HepG2 (cell line): ENCODE measurements around the gene RGS19. TPM values are rescaled to one million over a fixed set of nuclear protein-coding genes. Genes with fewer than 3 reads are reported as not detected.

Source experiments
- CEBPB ChIP-seq: IDR thresholded peaks from 2 replicates; pipeline ENCODE4 v1.6.1; 2011; ENCODE audit warnings: low read depth, low read length, improper control_type of control experiment, borderline replicate concordance
- HNRNPUL1 ChIP-seq: fragments of 200-400 bp; formaldehyde crosslinking; IDR thresholded peaks from 2 replicates; pipeline ENCODE4 v1.6.1; 2017; ENCODE audit warnings: low read depth, mild to moderate bottlenecking, low read length, moderate library complexity
- HOXD1 ChIP-seq: sonication (generic); formaldehyde crosslinking; IDR thresholded peaks from 2 replicates; pipeline ENCODE4 v1.5.0; 2020; ENCODE audit warnings: missing genetic modification reagents
- IKZF4 ChIP-seq: sonication (generic); formaldehyde crosslinking; IDR thresholded peaks from 2 replicates; pipeline ENCODE4 v1.5.1; 2020; ENCODE audit warnings: borderline replicate concordance, mild to moderate bottlenecking, low read depth, missing genetic modification reagents; ENCODE audit errors: not compliant biosample characterization
- PHF20 ChIP-seq: sonication (generic); formaldehyde crosslinking; IDR thresholded peaks from 2 replicates; pipeline ENCODE4 v1.5.0; 2020; ENCODE audit warnings: mild to moderate bottlenecking, missing genetic modification reagents
- REPIN1 ChIP-seq: sonication (generic); formaldehyde crosslinking; IDR thresholded peaks from 2 replicates; pipeline ENCODE4 v1.8.0; 2022; ENCODE audit warnings: missing genetic modification reagents, low read depth, mild to moderate bottlenecking, borderline replicate concordance
- TBX2 ChIP-seq: sonication (generic); formaldehyde crosslinking; IDR thresholded peaks from 2 replicates; pipeline ENCODE4 v1.5.0; 2020; ENCODE audit warnings: missing genetic modification reagents, mild to moderate bottlenecking, borderline replicate concordance
- TCF7 ChIP-seq: sonication (generic); IDR thresholded peaks from 2 replicates; pipeline ENCODE4 v1.6.1; 2016; ENCODE audit warnings: antibody characterized with exemption, low read depth
- ZIK1 ChIP-seq: sonication (generic); formaldehyde crosslinking; IDR thresholded peaks from 2 replicates; pipeline ENCODE4 v1.5.0; 2020; ENCODE audit warnings: mild to moderate bottlenecking, low read depth, missing genetic modification reagents, borderline replicate concordance
- ZNF20 ChIP-seq: sonication (generic); formaldehyde crosslinking; IDR thresholded peaks from 2 replicates; pipeline ENCODE4 v1.4.0; 2020; ENCODE audit warnings: mild to moderate bottlenecking, moderate library complexity, missing genetic modification reagents
- ZNF234 ChIP-seq: sonication (generic); formaldehyde crosslinking; conservative IDR thresholded peaks from 2 replicates; pipeline ENCODE4 v1.5.1; 2020; ENCODE audit warnings: mild to moderate bottlenecking, missing genetic modification reagents
- ZNF547 ChIP-seq: sonication (generic); formaldehyde crosslinking; IDR thresholded peaks from 2 replicates; pipeline ENCODE4 v1.5.1; 2020; ENCODE audit warnings: mild to moderate bottlenecking, missing genetic modification reagents
- ZNF891 ChIP-seq: sonication (generic); formaldehyde crosslinking; IDR thresholded peaks from 2 replicates; pipeline ENCODE4 v1.5.0; 2020; ENCODE audit warnings: mild to moderate bottlenecking, missing genetic modification reagents
- polyA plus RNA-seq, 8 experiments: library from polyadenylated mRNA; depleted of rRNA in 3 of 8; stranded (reverse) in 7 of 8; unstranded in 1 of 8; fragments of >200 nt; fragmentation: Illumina TruSeq in 4 of 8; extraction: Trizol in 4 of 8; gene quantifications; 2 replicates each; pipeline versions ENCODE4 v1.2.1 to v1.2.3, GENCODE V29; 2011 to 2016; ENCODE audit warnings: low read depth in 4 of 8, missing spikeins in 1 of 8, mixed read lengths in 1 of 8; ENCODE audit not compliant: insufficient read depth in 1 of 8
- total RNA-seq, 5 experiments: library from RNA; depleted of rRNA; stranded (reverse); fragments of >200 nt; fragmentation: Illumina TruSeq; extraction: Trizol; gene quantifications; 2 replicates each; pipeline ENCODE4 v1.2.3, GENCODE V29; 2016; ENCODE audit warnings: low read depth in 1 of 5
- TF ChIP-seq, protein P1 (sequence below): sonication (generic); formaldehyde crosslinking; IDR thresholded peaks from 2 replicates; pipeline ENCODE4 v1.4.0; 2020; ENCODE audit warnings: missing genetic modification reagents
- TF ChIP-seq, protein P2 (sequence below): sonication (generic); formaldehyde crosslinking; IDR thresholded peaks from 2 replicates; pipeline ENCODE4 v1.9.0; 2021; ENCODE audit warnings: mild to moderate bottlenecking, missing genetic modification reagents
- TF ChIP-seq, protein P3 (sequence below): sonication (generic); formaldehyde crosslinking; IDR thresholded peaks from 2 replicates; pipeline ENCODE4 v1.5.0; 2020; ENCODE audit warnings: mild to moderate bottlenecking, missing genetic modification reagents, borderline replicate concordance

RGS19 gene
- total and polyA plus RNA-seq, 2 of the 13 experiments (the other 11 are each of a cell fraction or from before 2014, with no cell fraction given), result 10.7 to 11.9 TPM

DNA sequence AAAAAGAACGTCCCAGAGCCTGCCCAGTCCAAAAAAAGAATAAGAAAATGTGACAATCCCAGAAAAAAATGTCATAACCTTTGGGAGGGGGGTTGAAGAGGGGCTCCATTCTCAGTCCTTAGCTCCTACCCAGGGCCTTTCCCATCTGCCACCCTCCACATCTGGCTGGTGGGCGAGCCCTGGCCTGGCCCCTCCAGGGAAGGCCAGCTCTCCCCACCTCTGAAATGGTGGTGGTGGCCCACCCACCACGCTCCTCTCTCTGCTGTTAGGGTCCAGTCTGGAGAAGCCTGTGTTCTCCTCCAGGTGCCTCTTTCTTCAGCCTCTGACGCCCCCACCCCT is 415 bp downstream of the RGS19 start (continued):
- TF ChIP-seq REPIN1 (no peak), ZIK1 (CRISPR knock-in tag) (no peak), ZNF891 (no peak), ZNF547 (no peak), ZNF20 (CRISPR knock-in tag) (0 out of 2 replicates have a peak, but pooled peaks have one; percentile 43), TBX2 (0 out of 2 replicates have a peak, but pooled peaks have one; percentile 5), HNRNPUL1 (no peak), ZNF234 (CRISPR knock-in tag) (no peak), IKZF4 (CRISPR knock-in tag) (no peak), TCF7 (no peak), PHF20 (CRISPR knock-in tag) (no peak), HOXD1 (no peak), CEBPB (no peak)
- TF ChIP-seq, protein P1, sequence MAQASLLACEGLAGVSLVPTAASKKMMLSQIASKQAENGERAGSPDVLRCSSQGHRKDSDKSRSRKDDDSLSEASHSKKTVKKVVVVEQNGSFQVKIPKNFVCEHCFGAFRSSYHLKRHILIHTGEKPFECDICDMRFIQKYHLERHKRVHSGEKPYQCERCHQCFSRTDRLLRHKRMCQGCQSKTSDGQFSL (CRISPR knock-in tag), result no peak
- TF ChIP-seq, protein P2, sequence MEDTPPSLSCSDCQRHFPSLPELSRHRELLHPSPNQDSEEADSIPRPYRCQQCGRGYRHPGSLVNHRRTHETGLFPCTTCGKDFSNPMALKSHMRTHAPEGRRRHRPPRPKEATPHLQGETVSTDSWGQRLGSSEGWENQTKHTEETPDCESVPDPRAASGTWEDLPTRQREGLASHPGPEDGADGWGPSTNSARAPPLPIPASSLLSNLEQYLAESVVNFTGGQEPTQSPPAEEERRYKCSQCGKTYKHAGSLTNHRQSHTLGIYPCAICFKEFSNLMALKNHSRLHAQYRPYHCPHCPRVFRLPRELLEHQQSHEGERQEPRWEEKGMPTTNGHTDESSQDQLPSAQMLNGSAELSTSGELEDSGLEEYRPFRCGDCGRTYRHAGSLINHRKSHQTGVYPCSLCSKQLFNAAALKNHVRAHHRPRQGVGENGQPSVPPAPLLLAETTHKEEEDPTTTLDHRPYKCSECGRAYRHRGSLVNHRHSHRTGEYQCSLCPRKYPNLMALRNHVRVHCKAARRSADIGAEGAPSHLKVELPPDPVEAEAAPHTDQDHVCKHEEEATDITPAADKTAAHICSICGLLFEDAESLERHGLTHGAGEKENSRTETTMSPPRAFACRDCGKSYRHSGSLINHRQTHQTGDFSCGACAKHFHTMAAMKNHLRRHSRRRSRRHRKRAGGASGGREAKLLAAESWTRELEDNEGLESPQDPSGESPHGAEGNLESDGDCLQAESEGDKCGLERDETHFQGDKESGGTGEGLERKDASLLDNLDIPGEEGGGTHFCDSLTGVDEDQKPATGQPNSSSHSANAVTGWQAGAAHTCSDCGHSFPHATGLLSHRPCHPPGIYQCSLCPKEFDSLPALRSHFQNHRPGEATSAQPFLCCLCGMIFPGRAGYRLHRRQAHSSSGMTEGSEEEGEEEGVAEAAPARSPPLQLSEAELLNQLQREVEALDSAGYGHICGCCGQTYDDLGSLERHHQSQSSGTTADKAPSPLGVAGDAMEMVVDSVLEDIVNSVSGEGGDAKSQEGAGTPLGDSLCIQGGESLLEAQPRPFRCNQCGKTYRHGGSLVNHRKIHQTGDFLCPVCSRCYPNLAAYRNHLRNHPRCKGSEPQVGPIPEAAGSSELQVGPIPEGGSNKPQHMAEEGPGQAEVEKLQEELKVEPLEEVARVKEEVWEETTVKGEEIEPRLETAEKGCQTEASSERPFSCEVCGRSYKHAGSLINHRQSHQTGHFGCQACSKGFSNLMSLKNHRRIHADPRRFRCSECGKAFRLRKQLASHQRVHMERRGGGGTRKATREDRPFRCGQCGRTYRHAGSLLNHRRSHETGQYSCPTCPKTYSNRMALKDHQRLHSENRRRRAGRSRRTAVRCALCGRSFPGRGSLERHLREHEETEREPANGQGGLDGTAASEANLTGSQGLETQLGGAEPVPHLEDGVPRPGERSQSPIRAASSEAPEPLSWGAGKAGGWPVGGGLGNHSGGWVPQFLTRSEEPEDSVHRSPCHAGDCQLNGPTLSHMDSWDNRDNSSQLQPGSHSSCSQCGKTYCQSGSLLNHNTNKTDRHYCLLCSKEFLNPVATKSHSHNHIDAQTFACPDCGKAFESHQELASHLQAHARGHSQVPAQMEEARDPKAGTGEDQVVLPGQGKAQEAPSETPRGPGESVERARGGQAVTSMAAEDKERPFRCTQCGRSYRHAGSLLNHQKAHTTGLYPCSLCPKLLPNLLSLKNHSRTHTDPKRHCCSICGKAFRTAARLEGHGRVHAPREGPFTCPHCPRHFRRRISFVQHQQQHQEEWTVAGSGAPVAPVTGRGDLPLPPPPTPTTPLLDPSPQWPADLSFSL (CRISPR knock-in tag), result no peak
- TF ChIP-seq, protein P3, sequence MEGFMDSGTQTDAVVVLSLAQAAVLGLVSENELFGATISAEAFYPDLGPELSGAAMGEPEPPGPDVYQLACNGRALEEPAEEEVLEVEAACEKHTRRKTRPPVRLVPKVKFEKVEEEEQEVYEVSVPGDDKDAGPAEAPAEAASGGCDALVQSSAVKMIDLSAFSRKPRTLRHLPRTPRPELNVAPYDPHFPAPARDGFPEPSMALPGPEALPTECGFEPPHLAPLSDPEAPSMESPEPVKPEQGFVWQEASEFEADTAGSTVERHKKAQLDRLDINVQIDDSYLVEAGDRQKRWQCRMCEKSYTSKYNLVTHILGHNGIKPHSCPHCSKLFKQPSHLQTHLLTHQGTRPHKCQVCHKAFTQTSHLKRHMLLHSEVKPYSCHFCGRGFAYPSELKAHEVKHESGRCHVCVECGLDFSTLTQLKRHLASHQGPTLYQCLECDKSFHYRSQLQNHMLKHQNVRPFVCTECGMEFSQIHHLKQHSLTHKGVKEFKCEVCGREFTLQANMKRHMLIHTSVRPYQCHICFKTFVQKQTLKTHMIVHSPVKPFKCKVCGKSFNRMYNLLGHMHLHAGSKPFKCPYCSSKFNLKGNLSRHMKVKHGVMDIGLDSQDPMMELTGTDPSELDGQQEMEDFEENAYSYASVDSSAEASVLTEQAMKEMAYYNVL (CRISPR knock-in tag), result peak; percentile 37; the same call in 1 of the 2 replicates
